Parathyroid adenoma (tissue), 2 donors: ENCODE measurements around the gene GPS2.
A peak's percentile ranks its signal among the peaks of the same experiment; 100 is the strongest.

Experiments
- H2AFZ ChIP-seq: fragments of 300-600 bp; sonication (generic); one replicate; pipeline ENCODE4 v1.7.0; 2017; ENCODE audit warnings: antibody characterized with exemption, mild to moderate bottlenecking
- H3K27ac ChIP-seq: fragments of 300-600 bp; sonication (generic); one replicate; pipeline ENCODE4 v1.7.0; 2017
- H3K27me3 ChIP-seq: fragments of 300-600 bp; sonication (generic); one replicate; pipeline ENCODE4 v1.7.0; 2017; ENCODE audit warnings: low read length; ENCODE audit not compliant: control insufficient read depth, insufficient read depth
- H3K36me3 ChIP-seq: fragments of 300-600 bp; sonication (generic); one replicate; pipeline ENCODE4 v1.7.0; 2017; ENCODE audit warnings: low read length; ENCODE audit not compliant: control insufficient read depth, insufficient read depth
- H3K4me1 ChIP-seq: fragments of 300-600 bp; sonication (generic); one replicate; pipeline ENCODE4 v1.7.0; 2017; ENCODE audit warnings: control low read depth
- H3K4me2 ChIP-seq: fragments of 300-600 bp; sonication (generic); one replicate; pipeline ENCODE4 v1.7.0; 2017; ENCODE audit warnings: low read length
- H3K4me3 ChIP-seq: fragments of 300-600 bp; sonication (generic); one replicate; pipeline ENCODE4 v1.7.0; 2017; ENCODE audit warnings: low read depth, low read length
- H3K79me2 ChIP-seq: fragments of 300-600 bp; sonication (generic); one replicate; pipeline ENCODE4 v1.7.0; 2017; ENCODE audit warnings: control low read depth
- H3K9ac ChIP-seq: fragments of 300-600 bp; sonication (generic); one replicate; pipeline ENCODE4 v1.7.0; 2017; ENCODE audit warnings: mild to moderate bottlenecking
- H3K9me3 ChIP-seq: fragments of 300-600 bp; sonication (generic); one replicate; pipeline ENCODE4 v1.7.0; 2017; ENCODE audit warnings: low read length; ENCODE audit not compliant: control insufficient read depth
- CTCF ChIP-seq: fragments of 300-600 bp; sonication (generic); IDR thresholded peaks from one replicate; pipeline ENCODE4 v1.7.0; 2017; ENCODE audit warnings: antibody characterized with exemption, mild to moderate bottlenecking
- donor health status: primary hyperparathyroidism.

GPS2 gene

DNA sequence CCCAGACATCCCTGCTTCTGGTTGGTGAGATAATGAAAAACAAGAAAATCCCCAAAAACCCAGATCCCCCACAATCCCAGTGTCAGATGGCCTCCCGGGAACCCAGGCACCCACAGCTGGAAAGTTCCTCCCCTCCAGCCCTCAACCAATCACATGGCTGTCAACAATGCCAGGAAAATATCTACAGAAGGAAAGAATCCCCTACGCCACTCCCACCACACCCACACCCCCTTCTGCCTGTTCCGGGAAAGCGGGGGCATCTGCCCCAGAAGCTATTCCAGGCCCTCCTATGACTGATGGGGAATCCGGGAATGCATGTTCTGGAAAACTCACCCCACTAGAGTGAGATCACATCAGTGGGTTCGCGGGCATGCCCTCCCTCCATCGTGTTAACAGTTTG, 41.6 kb upstream of the GPS2 start:
- H3K4me2 ChIP-seq: no peak overlapping the region
- no peaks in the 10 kb centered on the region for H3K9me3 ChIP-seq
- H3K9ac ChIP-seq: no peak overlapping the region
- peaks cover 13% of the 10 kb centered on the region for H3K4me1 ChIP-seq
- H3K27me3 ChIP-seq: no peaks in the 10 kb centered on the region
- no peak overlapping the region for H3K27ac ChIP-seq
- H3K36me3 ChIP-seq: no peaks in the 10 kb centered on the region
- no peak overlapping the region for H2AFZ ChIP-seq
- no peaks in the 10 kb centered on the region for H3K79me2 ChIP-seq
- no peak overlapping the region for H3K4me3 ChIP-seq
- no peak for TF ChIP-seq CTCF

- peaks cover 13% of the 10 kb centered on the region for H3K4me1 ChIP-seq
- no peak overlapping the region for H3K4me3 ChIP-seq
- no peaks in the 10 kb centered on the region for H3K36me3 ChIP-seq
- peak; percentile 88 for TF ChIP-seq CTCF
- no peaks in the 10 kb centered on the region for H3K79me2 ChIP-seq
- no peak overlapping the region for H3K27ac ChIP-seq
- H3K4me2 ChIP-seq: no peak overlapping the region
- H3K9me3 ChIP-seq: no peaks in the 10 kb centered on the region
- H3K27me3 ChIP-seq: no peaks in the 10 kb centered on the region
- no peak overlapping the region for H3K9ac ChIP-seq
- H2AFZ ChIP-seq: peak overlapping the region; percentile 74
Measured at GRCh38 chr17:7356072-7356549, 41.0 kb upstream of the GPS2 start.

DNA sequence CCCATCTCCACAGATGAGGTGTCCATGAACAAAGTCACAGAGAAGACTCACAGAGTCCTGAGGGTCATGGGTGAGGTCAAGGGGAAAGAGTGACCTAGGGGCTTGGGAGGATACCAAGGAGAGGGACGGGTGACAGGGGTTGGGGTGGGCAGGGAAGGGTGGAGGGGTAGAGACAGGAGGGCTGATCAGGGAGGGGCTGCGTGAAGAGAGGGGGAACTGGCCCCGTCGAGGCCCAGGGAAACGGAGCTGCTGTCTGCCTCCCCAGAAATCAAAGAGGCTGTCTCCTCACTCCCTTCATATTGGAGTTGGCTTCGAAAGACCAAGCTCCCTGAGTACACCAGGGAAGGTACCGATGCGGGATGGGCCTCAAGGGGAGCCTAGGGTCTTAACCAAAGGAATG, 40.4 kb upstream of the GPS2 start:
- H3K4me3 ChIP-seq: no peak overlapping the region
- H3K79me2 ChIP-seq: no peaks in the 10 kb centered on the region
- H3K9me3 ChIP-seq: no peaks in the 10 kb centered on the region
- peaks cover 13% of the 10 kb centered on the region for H3K4me1 ChIP-seq
- no peak overlapping the region for H2AFZ ChIP-seq
- H3K36me3 ChIP-seq: no peaks in the 10 kb centered on the region
- H3K27me3 ChIP-seq: no peaks in the 10 kb centered on the region
- H3K9ac ChIP-seq: no peak overlapping the region
- no peak for TF ChIP-seq CTCF
- no peak overlapping the region for H3K4me2 ChIP-seq
- H3K27ac ChIP-seq: no peak overlapping the region

DNA sequence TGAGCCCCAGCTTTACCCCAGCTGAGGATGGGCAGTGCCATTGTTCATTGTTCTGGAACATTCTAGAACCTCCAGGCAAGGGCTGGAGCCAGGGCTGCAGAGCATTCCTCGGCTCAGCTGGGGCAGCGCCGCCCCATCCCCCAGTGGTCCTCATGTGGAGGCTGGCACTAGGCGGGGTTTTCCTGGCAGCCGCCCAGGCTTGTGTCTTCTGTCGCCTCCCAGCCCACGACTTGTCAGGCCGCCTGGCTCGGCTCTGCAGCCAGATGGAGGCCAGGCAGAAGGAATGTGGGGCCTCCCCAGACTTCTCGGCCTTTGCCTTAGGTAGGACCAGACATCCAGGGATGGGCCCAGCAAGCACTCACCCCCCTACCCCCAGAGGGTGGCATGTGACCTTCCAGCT, 39.9 kb upstream of the GPS2 start, which contains the start of gene TMEM95:
Gene TMEM95 (plus strand): TSS at position 104 of the 400 bp plus-strand sequence. CDS start 49 bp downstream, at position 153.
- H3K4me3 ChIP-seq: no peak within 1 kb of the TSS
- peaks cover 13% of the 10 kb centered on the region for H3K4me1 ChIP-seq
- no peaks in the 10 kb centered on the region for H3K79me2 ChIP-seq
- no peak within 1 kb of the TSS for H3K9ac ChIP-seq
- no peak for TF ChIP-seq CTCF
- H2AFZ ChIP-seq: no peak within 1 kb of the TSS
- no peaks in the 10 kb centered on the region for H3K36me3 ChIP-seq
- peak within 1 kb of the TSS; percentile 20 for H3K4me2 ChIP-seq
- H3K9me3 ChIP-seq: no peaks in the 10 kb centered on the region
- no peak within 1 kb of the TSS for H3K27ac ChIP-seq
- no peaks in the 10 kb centered on the region for H3K27me3 ChIP-seq

GRCh38 chr17:7354262-7354843, 39.2 kb upstream of the GPS2 start:
- no peak overlapping the region for H2AFZ ChIP-seq
- no peaks in the 10 kb centered on the region for H3K79me2 ChIP-seq
- H3K27me3 ChIP-seq: no peaks in the 10 kb centered on the region
- no peaks in the 10 kb centered on the region for H3K9me3 ChIP-seq
- no peak overlapping the region for H3K27ac ChIP-seq
- no peaks in the 10 kb centered on the region for H3K36me3 ChIP-seq
- TF ChIP-seq CTCF: no peak
- peak overlapping the region; percentile 20 for H3K4me2 ChIP-seq
- no peak overlapping the region for H3K4me3 ChIP-seq
- H3K4me1 ChIP-seq: peaks cover 19% of the 10 kb centered on the region
- no peak overlapping the region for H3K9ac ChIP-seq
